PC-3 (cell line): ENCODE results near the gene RIMOC1. TPM values are rescaled to one million over a fixed set of nuclear protein-coding genes. Genes with fewer than 3 reads are reported as not detected.
A peak's percentile ranks its signal among the peaks of the same experiment; 100 is the strongest.

Experiments
- ATAC-seq: fragments of 200-7000 bp; cut with Tn5 transposase; 2 replicates; pipeline ENCODE4 v1.9.1; 2020; ENCODE audit warnings: mild to moderate bottlenecking, moderate library complexity
- BruUV-seq: library from RNA; stranded (reverse); fragments of 400-500 nt; replicated peaks from 2 replicates; lab custom pipeline; 2021; lab: Mats Ljungman, UMichigan
- CTCF ChIA-PET: fragments of 300-600 bp; sonication (Branson Sonifier 250); formaldehyde crosslinking; loops from one replicate; lab custom pipeline; 2022; ENCODE audit warnings: antibody characterized with exemption; lab: Charles Lee
- POLR2A ChIA-PET: fragments of 300-600 bp; sonication (Branson Sonifier 250); formaldehyde crosslinking; loops from one replicate; lab custom pipeline; 2022; ENCODE audit warnings: antibody characterized with exemption; ENCODE audit not compliant: unreplicated experiment; lab: Charles Lee
- DNase-seq: peaks from one replicate; pipeline ENCODE4 v3.0.0-alpha.2; 2015
- H2AFZ ChIP-seq: fragments of 300-600 bp; sonication (generic); 2 replicates; pipeline ENCODE4 v1.6.0; 2016; ENCODE audit warnings: antibody characterized with exemption, low read length
- H3F3A ChIP-seq: fragments of 300-600 bp; sonication (generic); one replicate; pipeline ENCODE4 v1.6.0; 2017; ENCODE audit warnings: antibody characterized with exemption, low read length, control low read depth, mild to moderate bottlenecking; ENCODE audit not compliant: unreplicated experiment
- H3K27ac ChIP-seq: fragments of 300-600 bp; sonication (generic); 2 replicates; pipeline ENCODE4 v1.5.1; 2016; ENCODE audit warnings: mild to moderate bottlenecking, low read length
- H3K27me3 ChIP-seq: fragments of 300-600 bp; sonication (generic); 2 replicates; pipeline ENCODE4 v1.6.1; 2016; ENCODE audit warnings: low read length, mixed read lengths
- H3K36me3 ChIP-seq: fragments of 300-600 bp; sonication (generic); 2 replicates; pipeline ENCODE4 v1.6.1; 2016; ENCODE audit warnings: low read depth, mixed run types, low read length, mixed read lengths
- H3K4me1 ChIP-seq: fragments of 300-600 bp; sonication (generic); 2 replicates; pipeline ENCODE4 v1.5.1; 2016; ENCODE audit warnings: low read length; ENCODE audit not compliant: insufficient read depth
- H3K4me2 ChIP-seq: fragments of 300-600 bp; sonication (generic); 2 replicates; pipeline ENCODE4 v1.6.0; 2016; ENCODE audit warnings: low read length
- H3K4me3 ChIP-seq: fragments of 300-600 bp; sonication (generic); 2 replicates; pipeline ENCODE4 v1.5.1; 2016; ENCODE audit warnings: mild to moderate bottlenecking, low read length, mixed read lengths
- H3K79me2 ChIP-seq: fragments of 300-600 bp; sonication (generic); 2 replicates; pipeline ENCODE4 v1.6.1; 2017; ENCODE audit warnings: low read length, mixed read lengths
- H3K9ac ChIP-seq: fragments of 300-600 bp; sonication (generic); 2 replicates; pipeline ENCODE4 v1.6.0; 2016; ENCODE audit warnings: mild to moderate bottlenecking, low read length
- H3K9me2 ChIP-seq: fragments of 300-600 bp; sonication (generic); replicated peaks from 2 replicates; pipeline ENCODE4 v1.6.1; 2016; ENCODE audit warnings: mixed run types, low read length, mixed read lengths
- H3K9me3 ChIP-seq: fragments of 300-600 bp; sonication (generic); 2 replicates; pipeline ENCODE4 v1.6.1; 2016; ENCODE audit warnings: low read length, mixed read lengths
- H4K20me1 ChIP-seq: fragments of 300-600 bp; sonication (generic); 2 replicates; pipeline ENCODE4 v1.6.1; 2016; ENCODE audit warnings: low read length, mixed read lengths
- EZH2 ChIP-seq: fragments of 300-600 bp; sonication (generic); IDR thresholded peaks from one replicate; pipeline ENCODE4 v1.6.1; 2017; ENCODE audit warnings: antibody characterized with exemption, mild to moderate bottlenecking, low read length; ENCODE audit not compliant: unreplicated experiment
- EZH2phosphoT487 ChIP-seq: fragments of 300-600 bp; sonication (generic); IDR thresholded peaks from 2 replicates; pipeline ENCODE4 v1.6.1; 2018; ENCODE audit warnings: mild to moderate bottlenecking, antibody characterized with exemption, low read length, borderline replicate concordance
- intact Hi-C: fragments of 100-400 bp; cut with micrococcal nuclease; formaldehyde crosslinking; loops from 2 replicates; pipeline ENCODE4 v1.9.0; 2023
- total RNA-seq: library from RNA; depleted of rRNA; stranded (reverse); fragments of >200 nt; gene quantifications from 2 replicates; pipeline ENCODE4 v1.2.3, GENCODE V29; 2014
- TF ChIP-seq, protein P1 (sequence below): fragments of 300-600 bp; sonication (generic); conservative IDR thresholded peaks from 2 replicates; pipeline ENCODE4 v1.5.1; 2017; ENCODE audit warnings: antibody characterized with exemption, low read depth, mild to moderate bottlenecking, low read length

Gene RIMOC1
- total RNA-seq, 1 experiment from 2014 or later = 11.3 TPM

DNA sequence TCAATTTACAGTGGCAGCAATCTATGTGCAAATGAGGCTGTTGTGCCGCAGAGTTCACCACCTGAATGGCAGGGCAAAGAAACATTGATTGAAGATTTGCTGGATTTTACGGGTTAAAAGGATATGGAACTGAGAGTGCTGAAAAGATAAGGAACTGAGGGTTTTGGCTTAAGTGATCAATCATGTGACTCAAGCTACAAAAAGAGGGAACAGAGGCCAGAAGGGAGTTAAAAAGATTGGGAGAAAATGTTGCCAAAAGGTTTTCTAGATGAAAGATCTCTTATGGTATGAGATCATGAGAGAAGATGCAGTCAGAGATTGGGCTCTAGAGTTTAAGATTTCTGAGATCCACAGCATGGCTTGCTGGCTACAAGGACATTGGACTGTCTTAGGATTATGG lies 7.9 kb upstream of the RIMOC1 start:
- H3K27me3 ChIP-seq = no peaks in the 10 kb centered on the region
- BruUV-seq = no TSS peak

GRCh38 chr5:41903382-41903891 lies 707 bp upstream of the RIMOC1 start:
- H3K4me2 ChIP-seq = peak overlapping the region; percentile 87
- H3K27ac ChIP-seq = no peak overlapping the region
- TF ChIP-seq EZH2phosphoT487 = no peak
- TF ChIP-seq EZH2 = no peak
- TF ChIP-seq, protein P1, sequence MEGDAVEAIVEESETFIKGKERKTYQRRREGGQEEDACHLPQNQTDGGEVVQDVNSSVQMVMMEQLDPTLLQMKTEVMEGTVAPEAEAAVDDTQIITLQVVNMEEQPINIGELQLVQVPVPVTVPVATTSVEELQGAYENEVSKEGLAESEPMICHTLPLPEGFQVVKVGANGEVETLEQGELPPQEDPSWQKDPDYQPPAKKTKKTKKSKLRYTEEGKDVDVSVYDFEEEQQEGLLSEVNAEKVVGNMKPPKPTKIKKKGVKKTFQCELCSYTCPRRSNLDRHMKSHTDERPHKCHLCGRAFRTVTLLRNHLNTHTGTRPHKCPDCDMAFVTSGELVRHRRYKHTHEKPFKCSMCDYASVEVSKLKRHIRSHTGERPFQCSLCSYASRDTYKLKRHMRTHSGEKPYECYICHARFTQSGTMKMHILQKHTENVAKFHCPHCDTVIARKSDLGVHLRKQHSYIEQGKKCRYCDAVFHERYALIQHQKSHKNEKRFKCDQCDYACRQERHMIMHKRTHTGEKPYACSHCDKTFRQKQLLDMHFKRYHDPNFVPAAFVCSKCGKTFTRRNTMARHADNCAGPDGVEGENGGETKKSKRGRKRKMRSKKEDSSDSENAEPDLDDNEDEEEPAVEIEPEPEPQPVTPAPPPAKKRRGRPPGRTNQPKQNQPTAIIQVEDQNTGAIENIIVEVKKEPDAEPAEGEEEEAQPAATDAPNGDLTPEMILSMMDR = no peak
- H3K27me3 ChIP-seq = no peaks in the 10 kb centered on the region
- H4K20me1 ChIP-seq = no peaks in the 10 kb centered on the region
- ATAC-seq (no peak), DNase-seq (no peak)
- ChIA-PET CTCF (interaction anchor here (0.7 to 1.4 kb wide), 3 partner anchors 47 to 154 kb away, joined by 3 to 7 read pairs (median 5); no protein-coding TSS in a partner anchor), POLR2A (interaction anchor here (0.5 to 1.2 kb wide), 5 partner anchors 27 to 1519 kb away, joined by 3 to 4 read pairs (median 3); no protein-coding TSS in a partner anchor)
- BruUV-seq = TSS peak; percentile 99
- H3F3A ChIP-seq = no peaks in the 10 kb centered on the region
- H3K4me1 ChIP-seq = peaks cover 18% of the 10 kb centered on the region
- peak overlapping the region; percentile 78 for H3K4me3 ChIP-seq
- peaks cover 28% of the 10 kb centered on the region for H3K79me2 ChIP-seq
- no peaks in the 10 kb centered on the region for H3K9me2 ChIP-seq
- peak overlapping the region; percentile 70 for H2AFZ ChIP-seq
- H3K9me3 ChIP-seq = no peaks in the 10 kb centered on the region
- 0 out of 2 replicates have a peak, but pooled peaks cover 1% of the 10 kb centered on the region for H3K36me3 ChIP-seq
- intact Hi-C loops = no loop called here
- peak overlapping the region; percentile 9; the same call in 1 of the 2 replicates for H3K9ac ChIP-seq

More for the DNA sequence above, 7.9 kb upstream of the RIMOC1 start:
- no peaks in the 10 kb centered on the region for H3F3A ChIP-seq
- H3K4me1 ChIP-seq = peaks cover 7% of the 10 kb centered on the region
- DNase-seq = no peak
- H2AFZ ChIP-seq = no peak overlapping the region
- H3K36me3 ChIP-seq = no peaks in the 10 kb centered on the region
- no peak overlapping the region for H3K4me3 ChIP-seq
- ATAC-seq = no peak
- H3K9me3 ChIP-seq = no peaks in the 10 kb centered on the region
- TF ChIP-seq EZH2phosphoT487 = no peak
- no peaks in the 10 kb centered on the region for H4K20me1 ChIP-seq
- ChIA-PET CTCF (no interaction called here), POLR2A (no interaction called here)
- no peak overlapping the region for H3K4me2 ChIP-seq
- intact Hi-C loops = no loop called here
- no peak overlapping the region for H3K9ac ChIP-seq
- H3K9me2 ChIP-seq = no peaks in the 10 kb centered on the region
- H3K27ac ChIP-seq = no peak overlapping the region
- H3K79me2 ChIP-seq = no peaks in the 10 kb centered on the region

GRCh38 chr5:41906151-41906550 lies 2.0 kb downstream of the RIMOC1 start:
- DNase-seq = no peak
- no peak for ATAC-seq
- no peak overlapping the region for H3K9ac ChIP-seq
- no TSS peak for BruUV-seq
- H2AFZ ChIP-seq = no peak overlapping the region
- H3K27me3 ChIP-seq = no peaks in the 10 kb centered on the region
- TF ChIP-seq, protein P1 = no peak
- TF ChIP-seq EZH2 (no peak), EZH2phosphoT487 (no peak)
- H3K36me3 ChIP-seq = peaks cover 21% of the 10 kb centered on the region
- CTCF ChIA-PET = no interaction called here
- POLR2A ChIA-PET = no interaction called here
- peaks cover 28% of the 10 kb centered on the region for H3K79me2 ChIP-seq
- no peak overlapping the region for H3K4me3 ChIP-seq
- peaks cover 18% of the 10 kb centered on the region for H3K4me1 ChIP-seq
- intact Hi-C loops = no loop called here
- no peaks in the 10 kb centered on the region for H3K9me3 ChIP-seq
- H3K27ac ChIP-seq = no peak overlapping the region
- H3K4me2 ChIP-seq = no peak overlapping the region
- H4K20me1 ChIP-seq = no peaks in the 10 kb centered on the region
- H3F3A ChIP-seq = no peaks in the 10 kb centered on the region
- no peaks in the 10 kb centered on the region for H3K9me2 ChIP-seq
